ENCODE measurements around the gene AGBL4. TPM values are rescaled to one million over a fixed set of nuclear protein-coding genes. Genes with fewer than 3 reads are reported as not detected.
A peak's percentile ranks its signal among the peaks of the same experiment; 100 is the strongest.

AGBL4 gene
- total RNA-seq, 5 donors from 2014 or later (not counting 1 experiment from before 2014, with no cell fraction given), result 0.58 TPM; not detected in 4

DNA sequence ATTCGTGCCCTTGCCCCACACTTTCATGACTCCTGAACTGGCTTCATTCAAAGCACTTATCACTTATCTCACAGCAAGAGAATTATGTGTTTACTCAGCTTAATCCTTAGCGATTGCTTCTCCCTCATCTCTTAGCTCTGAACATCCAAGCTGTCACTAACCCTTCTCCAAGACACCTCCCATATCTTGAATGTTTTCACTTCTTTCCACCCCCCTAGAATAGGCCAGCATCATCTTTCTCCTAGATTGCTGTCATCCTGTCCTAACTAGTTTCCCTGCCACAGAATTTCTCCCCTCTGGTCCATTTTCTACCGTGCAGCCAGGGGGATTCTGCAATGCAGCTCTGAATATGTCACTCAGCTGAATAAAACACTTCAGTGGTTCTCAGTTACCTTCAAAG is 1483.2 kb downstream of the AGBL4 start:
- POLR2A ChIA-PET, result no interaction called here

DNA sequence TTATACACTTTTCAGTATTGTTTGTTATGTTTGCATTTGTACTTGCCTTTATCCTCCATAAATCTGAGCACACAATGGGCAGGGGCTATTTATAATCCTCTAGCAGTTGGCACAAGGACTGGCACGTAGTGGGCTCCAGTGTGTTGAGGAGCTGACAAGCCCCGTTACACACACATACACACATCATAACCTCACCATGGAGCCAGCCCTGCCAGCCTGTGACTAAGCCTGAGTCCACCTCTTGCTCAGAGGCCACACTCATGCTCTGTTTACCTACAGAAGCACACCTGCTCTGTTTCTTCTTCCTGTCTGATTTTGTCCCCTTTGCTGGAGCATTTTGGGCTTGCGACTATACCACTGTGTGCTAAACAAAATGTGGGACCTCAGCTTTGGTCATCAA is 1487.3 kb downstream of the AGBL4 start:
- no peaks in the 10 kb centered on the region for H3K4me1 ChIP-seq (ENCODE audit: control insufficient read depth in 1 of 2, extremely low read depth in 1 of 2, insufficient read depth in 2 of 2, low read length in 2 of 2)
- 84% methylated on average over 3 of the region's 3 CpGs for WGBS (ENCODE audit: insufficient coverage)
- Mint-ChIP-seq H3K27me3 (peaks cover 22 to 51% of the 10 kb centered on the region in 2 donors), H3K4me1 (no peaks in the 10 kb centered on the region), H3K9me3 (no peaks in the 10 kb centered on the region), H3K36me3 (no peaks in the 10 kb centered on the region), H3K27ac (no peak overlapping the region), H3K4me3 (no peak overlapping the region)
- H3K9me3 ChIP-seq, result no peaks in the 10 kb centered on the region
- H3K27ac ChIP-seq (ENCODE audit: low read length), result no peak overlapping the region
- ChIA-PET POLR2A (no interaction called here), CTCF (no interaction called here)
- H3K27me3 ChIP-seq (replicated peaks in 1 of 2; ENCODE audit: control insufficient read depth in 2 of 2, extremely low read depth in 1 of 2, insufficient read depth in 2 of 2, low read length in 1 of 2), result peaks cover 0 to 1% of the 10 kb centered on the region in 2 experiments
- no peaks in the 10 kb centered on the region for H3K36me3 ChIP-seq (ENCODE audit: control insufficient read depth in 2 of 2, extremely low read depth in 1 of 2, insufficient read depth in 1 of 2, low read length in 1 of 2)
- H3K4me3 ChIP-seq (ENCODE audit: control insufficient read depth in 1 of 2, extremely low read depth in 1 of 2, low read length in 1 of 2), result no peak overlapping the region
- no peak for DNase-seq
- no peak for ATAC-seq (replicated peaks in 1 of 4)

More for the DNA sequence above, 1483.2 kb downstream of the AGBL4 start:
- no peaks in the 10 kb centered on the region for H3K9me3 ChIP-seq
- Mint-ChIP-seq H3K27me3 (peaks cover 5 to 40% of the 10 kb centered on the region in 2 donors), H3K9me3 (no peaks in the 10 kb centered on the region), H3K36me3 (no peaks in the 10 kb centered on the region), H3K27ac (no peak overlapping the region), H3K4me3 (no peak overlapping the region), H3K4me1 (no peaks in the 10 kb centered on the region)
- no peaks in the 10 kb centered on the region for H3K36me3 ChIP-seq (ENCODE audit: control insufficient read depth in 2 of 2, extremely low read depth in 1 of 2, insufficient read depth in 1 of 2, low read length in 1 of 2)
- no peak overlapping the region for H3K4me3 ChIP-seq (ENCODE audit: control insufficient read depth in 1 of 2, extremely low read depth in 1 of 2, low read length in 1 of 2)
- WGBS (ENCODE audit: insufficient coverage), result 43% methylated on average over 2 of the region's 3 CpGs
- no peaks in the 10 kb centered on the region for H3K4me1 ChIP-seq (ENCODE audit: control insufficient read depth in 1 of 2, extremely low read depth in 1 of 2, insufficient read depth in 2 of 2, low read length in 2 of 2)
- DNase-seq, result no peak
- no peak overlapping the region for H3K27ac ChIP-seq (ENCODE audit: low read length)
- CTCF ChIA-PET, result no interaction called here
- peaks cover 0 to 3% of the 10 kb centered on the region in 2 experiments for H3K27me3 ChIP-seq (replicated peaks in 1 of 2; ENCODE audit: control insufficient read depth in 2 of 2, extremely low read depth in 1 of 2, insufficient read depth in 2 of 2, low read length in 1 of 2)
- ATAC-seq (replicated peaks in 1 of 4), result no peak

DNA sequence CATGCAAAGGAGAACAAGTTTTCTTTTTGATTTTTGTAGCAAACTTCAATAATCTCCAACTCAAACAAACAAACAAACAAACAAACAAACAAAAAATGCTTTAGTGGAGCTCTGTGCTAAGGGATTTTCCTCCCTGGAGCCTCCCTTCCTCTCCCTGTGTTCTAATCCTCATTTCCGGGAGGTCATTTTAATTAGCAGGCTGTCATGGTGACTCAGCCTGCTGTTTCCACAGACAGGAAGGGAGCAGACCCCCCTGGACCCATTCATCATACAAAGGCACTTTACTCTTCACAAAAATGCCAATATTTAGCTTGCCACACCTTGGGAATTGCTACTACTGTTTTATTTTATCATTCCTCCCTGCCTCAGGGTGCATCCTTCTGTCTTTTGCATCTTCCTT is 1490.8 kb downstream of the AGBL4 start:
- Mint-ChIP-seq H3K36me3 (no peaks in the 10 kb centered on the region), H3K9me3 (no peaks in the 10 kb centered on the region), H3K27ac (no peak overlapping the region), H3K27me3 (peaks cover 24 to 42% of the 10 kb centered on the region in 2 donors), H3K4me1 (no peaks in the 10 kb centered on the region), H3K4me3 (no peak overlapping the region)
- Histone ChIP-seq H3K27ac (ENCODE audit: low read length) (no peak overlapping the region), H3K36me3 (ENCODE audit: control insufficient read depth in 2 of 2, extremely low read depth in 1 of 2, insufficient read depth in 1 of 2, low read length in 1 of 2) (no peaks in the 10 kb centered on the region), H3K4me1 (ENCODE audit: control insufficient read depth in 1 of 2, extremely low read depth in 1 of 2, insufficient read depth in 2 of 2, low read length in 2 of 2) (no peaks in the 10 kb centered on the region), H3K9me3 (no peaks in the 10 kb centered on the region), H3K27me3 (replicated peaks in 1 of 2; ENCODE audit: control insufficient read depth in 2 of 2, extremely low read depth in 1 of 2, insufficient read depth in 2 of 2, low read length in 1 of 2) (no peaks in the 10 kb centered on the region), H3K4me3 (ENCODE audit: control insufficient read depth in 1 of 2, extremely low read depth in 1 of 2, low read length in 1 of 2) (no peak overlapping the region)
- ChIA-PET POLR2A (no interaction called here), CTCF (no interaction called here)
- WGBS (ENCODE audit: insufficient coverage), result 55% methylated on average over 1 of the region's 1 CpG
- DNase-seq (no peak), ATAC-seq (replicated peaks in 1 of 4) (no peak)

DNA sequence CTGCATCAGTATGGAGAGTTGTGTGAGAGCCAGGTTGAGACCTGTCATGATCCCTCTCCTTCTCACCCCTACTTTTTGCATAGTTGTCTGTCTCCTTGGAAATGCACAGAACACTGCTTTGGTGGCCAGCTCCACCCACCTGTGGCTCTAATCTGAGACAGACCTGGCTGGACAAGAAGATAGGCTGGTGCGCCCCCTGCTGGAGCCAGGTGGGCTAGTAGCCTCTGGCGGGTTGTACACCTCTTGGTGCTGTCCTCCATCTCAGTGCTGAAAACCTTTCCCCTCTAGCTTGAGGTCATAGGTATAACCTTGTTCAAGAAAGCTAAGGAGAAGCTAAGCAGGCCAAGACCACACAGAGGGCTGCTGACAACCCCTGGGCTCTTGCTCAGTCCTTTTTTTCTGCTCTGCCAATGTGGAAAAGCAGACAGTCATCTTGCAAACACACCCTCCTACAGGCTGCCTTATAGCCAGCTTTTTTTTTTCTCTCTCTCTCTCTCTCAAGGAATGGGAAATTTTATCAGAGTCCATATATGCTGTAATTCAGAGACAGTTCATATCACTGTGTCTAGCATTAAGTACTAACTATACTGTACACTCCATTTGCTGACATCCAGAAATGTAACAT is 1492.9 kb downstream of the AGBL4 start:
- ChIA-PET CTCF (no interaction called here), POLR2A (no interaction called here)
- WGBS (ENCODE audit: insufficient coverage), result no CpG with 5 or more reads among the region's 2 CpGs
- DNase-seq, result peak in 16 of 35 experiments; percentile 1 to 15 (median 6)
- no peaks in the 10 kb centered on the region for H3K9me3 ChIP-seq
- H3K27me3 ChIP-seq (replicated peaks in 1 of 2; ENCODE audit: control insufficient read depth in 2 of 2, extremely low read depth in 1 of 2, insufficient read depth in 2 of 2, low read length in 1 of 2), result no peaks in the 10 kb centered on the region
- no peak for ATAC-seq (replicated peaks in 1 of 4)
- Mint-ChIP-seq H3K27ac (no peak overlapping the region), H3K4me3 (no peak overlapping the region), H3K4me1 (no peaks in the 10 kb centered on the region), H3K9me3 (no peaks in the 10 kb centered on the region), H3K27me3 (peaks cover 28 to 39% of the 10 kb centered on the region in 2 donors), H3K36me3 (no peaks in the 10 kb centered on the region)
- no peak overlapping the region for H3K4me3 ChIP-seq (ENCODE audit: control insufficient read depth in 1 of 2, extremely low read depth in 1 of 2, low read length in 1 of 2)
- H3K27ac ChIP-seq (ENCODE audit: low read length), result no peak overlapping the region
- H3K4me1 ChIP-seq (ENCODE audit: control insufficient read depth in 1 of 2, extremely low read depth in 1 of 2, insufficient read depth in 2 of 2, low read length in 2 of 2), result no peaks in the 10 kb centered on the region
- no peaks in the 10 kb centered on the region for H3K36me3 ChIP-seq (ENCODE audit: control insufficient read depth in 2 of 2, extremely low read depth in 1 of 2, insufficient read depth in 1 of 2, low read length in 1 of 2)

DNA sequence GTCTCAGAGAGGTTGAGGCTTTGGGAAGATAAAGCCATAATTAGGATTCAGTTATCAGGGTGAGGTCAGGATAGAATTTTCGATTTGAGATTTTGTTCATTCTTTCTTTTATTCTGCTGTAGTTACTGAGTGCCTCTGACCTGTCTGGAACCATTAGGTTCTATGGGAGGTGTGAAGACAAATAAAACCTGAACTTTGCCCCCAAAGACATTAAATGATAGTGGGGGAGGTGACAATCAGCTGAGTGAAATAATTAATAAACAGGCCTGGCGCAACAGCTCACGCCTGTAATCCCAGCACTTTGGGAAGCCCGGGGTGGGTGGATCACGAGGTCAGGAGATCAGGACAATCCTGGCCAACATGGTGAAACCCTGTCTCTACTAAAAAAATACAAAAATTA is 1496.7 kb downstream of the AGBL4 start:
- Mint-ChIP-seq H3K27ac (no peak overlapping the region), H3K36me3 (no peaks in the 10 kb centered on the region), H3K27me3 (peaks cover 10 to 18% of the 10 kb centered on the region in 2 donors), H3K4me1 (no peaks in the 10 kb centered on the region), H3K4me3 (no peak overlapping the region), H3K9me3 (no peaks in the 10 kb centered on the region)
- H3K36me3 ChIP-seq (ENCODE audit: control insufficient read depth in 2 of 2, extremely low read depth in 1 of 2, insufficient read depth in 1 of 2, low read length in 1 of 2), result no peaks in the 10 kb centered on the region
- no peak overlapping the region for H3K4me3 ChIP-seq (ENCODE audit: control insufficient read depth in 1 of 2, extremely low read depth in 1 of 2, low read length in 1 of 2)
- POLR2A ChIA-PET, result no interaction called here
- CTCF ChIA-PET, result no interaction called here
- H3K27ac ChIP-seq (ENCODE audit: low read length), result no peak overlapping the region
- ATAC-seq (replicated peaks in 1 of 4) (no peak), DNase-seq (no peak)
- H3K4me1 ChIP-seq (ENCODE audit: control insufficient read depth in 1 of 2, extremely low read depth in 1 of 2, insufficient read depth in 2 of 2, low read length in 2 of 2), result no peaks in the 10 kb centered on the region
- H3K9me3 ChIP-seq, result no peaks in the 10 kb centered on the region
- H3K27me3 ChIP-seq (replicated peaks in 1 of 2; ENCODE audit: control insufficient read depth in 2 of 2, extremely low read depth in 1 of 2, insufficient read depth in 2 of 2, low read length in 1 of 2), result no peaks in the 10 kb centered on the region
- 68% methylated on average over 5 of the region's 5 CpGs for WGBS (ENCODE audit: insufficient coverage)

DNA sequence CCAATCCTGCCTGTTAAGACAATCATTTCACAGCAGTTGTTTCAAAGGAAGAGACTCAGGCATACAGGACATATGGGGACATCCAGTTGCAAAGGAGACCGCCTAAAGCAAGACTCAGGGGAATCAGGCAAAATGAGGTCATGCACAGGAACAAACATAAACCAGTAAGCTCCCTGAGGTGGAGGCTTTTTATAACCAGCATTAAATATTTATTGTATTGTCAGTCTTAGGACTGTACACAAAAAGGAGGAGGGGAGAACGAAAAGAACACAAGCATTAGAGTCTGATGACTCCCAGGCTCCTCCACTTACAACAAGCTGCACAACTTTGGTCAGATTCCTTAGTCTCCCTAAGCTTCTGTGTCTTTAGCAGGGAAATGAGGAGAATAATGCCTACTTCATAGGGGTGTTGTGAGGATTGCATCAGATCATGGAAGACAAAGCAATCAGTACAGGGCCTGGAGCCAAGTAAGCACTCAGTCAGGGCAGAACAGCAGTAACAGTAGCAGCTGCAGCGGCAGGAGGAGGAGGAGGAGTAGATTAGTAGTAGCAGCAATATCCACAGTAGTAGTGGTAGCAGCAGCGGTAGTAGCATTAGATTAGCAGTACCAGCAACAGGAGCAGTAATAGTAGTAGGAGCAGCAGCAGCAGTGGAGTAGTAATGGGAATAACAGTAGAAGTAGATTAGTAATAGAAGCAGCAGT is 1497.6 kb downstream of the AGBL4 start:
- Mint-ChIP-seq H3K36me3 (no peaks in the 10 kb centered on the region), H3K9me3 (no peaks in the 10 kb centered on the region), H3K27me3 (peaks cover 10 to 20% of the 10 kb centered on the region in 2 donors), H3K4me3 (no peak overlapping the region), H3K27ac (no peak overlapping the region), H3K4me1 (no peaks in the 10 kb centered on the region)
- Histone ChIP-seq H3K36me3 (ENCODE audit: control insufficient read depth in 2 of 2, extremely low read depth in 1 of 2, insufficient read depth in 1 of 2, low read length in 1 of 2) (no peaks in the 10 kb centered on the region), H3K27ac (ENCODE audit: low read length) (no peak overlapping the region), H3K4me1 (ENCODE audit: control insufficient read depth in 1 of 2, extremely low read depth in 1 of 2, insufficient read depth in 2 of 2, low read length in 2 of 2) (no peaks in the 10 kb centered on the region), H3K4me3 (ENCODE audit: control insufficient read depth in 1 of 2, extremely low read depth in 1 of 2, low read length in 1 of 2) (no peak overlapping the region), H3K9me3 (no peaks in the 10 kb centered on the region), H3K27me3 (replicated peaks in 1 of 2; ENCODE audit: control insufficient read depth in 2 of 2, extremely low read depth in 1 of 2, insufficient read depth in 2 of 2, low read length in 1 of 2) (no peaks in the 10 kb centered on the region)
- DNase-seq (no peak), ATAC-seq (replicated peaks in 1 of 4) (no peak)
- ChIA-PET POLR2A (no interaction called here), CTCF (no interaction called here)
- WGBS (ENCODE audit: insufficient coverage), result 88% methylated on average over 2 of the region's 4 CpGs
